ENCODE measurements around the gene KCNG1. TPM values are rescaled to one million over a fixed set of nuclear protein-coding genes. Genes with fewer than 3 reads are reported as not detected.

The KCNG1 gene
- total RNA-seq, result 0.13 TPM in 1 of 2 replicates, not detected in the other

DNA sequence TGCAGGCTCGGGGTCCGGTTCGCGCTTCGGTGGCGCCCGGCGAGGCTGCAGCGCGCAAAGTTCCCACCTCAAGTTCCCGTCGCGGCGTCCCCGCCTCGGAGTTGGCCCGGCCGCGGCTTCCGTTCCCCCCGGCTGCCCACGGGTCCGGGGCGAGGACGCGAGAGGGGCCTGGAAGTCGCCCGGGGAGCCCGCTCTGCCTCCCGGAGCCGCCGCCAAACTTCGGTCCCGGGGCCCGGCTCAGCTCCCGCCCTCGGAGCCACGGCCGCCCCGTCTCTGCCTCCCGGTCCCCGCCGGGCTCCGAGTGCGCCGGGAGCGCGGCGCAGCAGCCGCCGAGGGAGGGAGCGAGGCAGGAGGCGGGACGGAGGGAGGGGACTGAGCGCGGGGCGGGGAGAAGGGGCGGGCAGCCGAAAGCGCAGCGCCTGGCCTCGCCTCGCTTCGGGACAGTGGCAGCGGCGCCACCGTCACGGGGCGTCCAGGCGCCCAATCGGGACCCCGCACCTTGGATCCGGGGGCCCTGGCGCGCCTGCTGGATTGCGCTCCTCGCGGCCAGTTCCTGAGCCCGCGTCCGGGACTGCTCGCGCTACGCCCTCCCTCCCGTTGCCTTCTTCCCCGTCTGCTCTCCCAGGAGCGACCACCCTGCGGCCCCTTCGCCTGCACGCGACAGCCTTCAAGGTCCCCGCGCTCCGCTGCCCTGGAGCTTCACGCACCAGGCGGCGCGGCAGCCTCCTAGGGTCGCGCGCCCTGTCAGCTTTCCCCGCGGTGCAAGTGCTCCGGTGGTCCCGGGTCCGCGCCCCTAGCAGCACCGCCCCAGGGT, at the start of gene KCNG1:
TSS of gene KCNG1 (minus strand) at position 305 of the 814 bp plus-strand sequence. CDS start 12,769 bp downstream, outside the sequence.

DNA sequence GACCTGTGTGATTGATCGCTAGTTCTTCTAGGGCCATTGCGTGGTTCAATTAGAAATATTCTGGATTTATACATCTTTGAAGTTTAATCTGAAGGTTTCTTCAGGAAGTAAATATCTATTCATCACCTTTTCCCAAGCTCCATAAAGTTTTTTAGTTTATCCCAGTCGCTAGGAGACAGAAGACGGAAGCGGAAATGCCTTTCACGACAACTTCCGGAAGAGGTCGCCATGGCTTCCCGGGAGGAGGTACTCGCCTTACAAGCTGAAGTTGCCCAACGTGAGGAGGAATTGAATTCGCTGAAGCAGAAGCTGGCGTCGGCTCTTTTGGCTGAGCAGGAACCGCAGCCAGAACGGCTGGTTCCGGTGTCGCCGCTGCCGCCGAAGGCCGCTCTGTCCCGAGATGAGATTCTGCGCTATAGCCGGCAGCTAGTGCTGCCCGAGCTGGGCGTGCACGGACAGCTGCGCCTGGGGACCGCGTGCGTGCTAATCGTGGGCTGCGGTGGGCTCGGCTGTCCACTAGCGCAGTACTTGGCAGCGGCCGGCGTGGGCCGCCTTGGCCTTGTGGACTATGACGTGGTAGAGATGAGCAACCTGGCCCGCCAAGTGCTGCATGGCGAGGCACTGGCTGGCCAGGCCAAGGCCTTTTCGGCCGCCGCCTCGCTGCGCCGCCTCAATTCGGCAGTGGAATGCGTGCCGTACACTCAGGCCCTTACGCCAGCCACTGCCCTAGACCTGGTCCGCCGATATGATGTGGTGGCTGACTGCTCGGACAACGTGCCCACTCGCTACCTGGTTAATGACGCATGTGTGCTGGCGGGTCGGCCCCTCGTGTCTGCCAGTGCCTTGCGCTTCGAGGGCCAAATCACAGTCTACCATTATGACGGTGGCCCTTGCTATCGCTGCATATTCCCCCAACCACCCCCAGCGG, 64.0 kb downstream of the KCNG1 start, which contains the start of gene MOCS3:
TSS of gene MOCS3 (plus strand) at position 204 of the 928 bp plus-strand sequence. CDS start at position 229, 25 bp downstream.

DNA sequence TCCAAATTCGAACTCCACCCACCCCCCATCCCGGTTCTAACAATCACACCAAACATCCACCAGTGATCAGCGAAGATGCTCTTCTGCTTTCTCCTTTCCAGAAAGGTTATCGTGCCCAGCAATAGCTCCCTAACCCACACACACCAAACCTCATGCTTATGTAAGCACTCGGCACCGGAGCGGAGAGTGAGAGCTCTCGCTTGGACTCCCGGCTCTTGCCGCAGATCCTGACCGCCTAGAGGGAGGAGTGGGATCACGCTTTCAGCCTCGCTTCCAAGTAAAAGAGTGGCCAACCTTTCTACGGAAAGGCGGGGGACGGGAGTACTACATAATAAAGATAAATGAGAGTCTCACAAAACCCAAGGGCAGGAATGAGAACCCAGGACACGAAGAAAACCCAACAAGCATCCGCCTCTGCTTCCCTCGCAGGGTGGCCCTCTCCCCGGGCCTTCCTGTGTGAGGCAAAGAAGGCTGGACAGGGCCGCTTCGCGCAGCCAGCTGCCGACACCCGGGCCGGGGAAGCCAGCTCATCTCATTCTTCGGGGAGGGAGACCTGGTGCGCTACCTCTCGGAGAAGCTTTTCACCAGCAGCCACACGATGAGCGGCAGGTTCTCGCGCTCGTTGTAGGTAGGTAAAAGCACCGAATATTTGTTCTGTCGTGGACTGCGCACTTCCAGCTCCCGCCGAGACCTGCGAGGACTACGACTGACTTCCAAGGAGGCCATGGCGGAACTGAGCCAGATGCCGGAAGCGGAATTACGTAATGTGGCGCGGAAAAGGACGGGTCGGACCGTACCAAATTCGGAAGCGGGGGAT, 64.9 kb downstream of the KCNG1 start, which contains the start of gene DPM1:
TSS of gene DPM1 (minus strand) at position 735 of the 817 bp plus-strand sequence. CDS start at position 726, 9 bp downstream.

Other genes starting within 250 kb of the KCNG1 start
- gene BCAS4, start 228.0 kb downstream of the KCNG1 start, total RNA-seq, result 12.2 and 14.4 TPM in 2 replicates
- 25.2 and 35.9 TPM in 2 replicates for gene ADNP, start 91.7 kb downstream of the KCNG1 start, total RNA-seq
- gene DPM1, start 64.6 kb downstream of the KCNG1 start, total RNA-seq, result 52.2 and 55.8 TPM in 2 replicates
- 6.3 and 6.9 TPM in 2 replicates for gene MOCS3, start 64.3 kb downstream of the KCNG1 start, total RNA-seq